HEK293 (cell line): ENCODE measurements around the gene YY1AP1.
A peak's percentile ranks its signal among the peaks of the same experiment; 100 is the strongest.
"Not testable (repeated sequence)": the region's sequence is repeated elsewhere in the genome, so short reads cannot be mapped to it uniquely, and the experiment has no call there.

Experiments
- CTCF ChIA-PET: fragments of 350-600 bp; formaldehyde crosslinking; extraction: SDS; loops from one replicate; lab custom pipeline; 2021; ENCODE audit warnings: antibody characterized with exemption; lab: Yijun Ruan, JAX
- POLR2A ChIA-PET: fragments of 300-600 bp; formaldehyde crosslinking; extraction: SDS; loops from one replicate; lab custom pipeline; 2020; ENCODE audit warnings: antibody characterized with exemption, inconsistent platforms; lab: Yijun Ruan, JAX
- H3K27ac ChIP-seq: fragments of 200-500 bp; sonication (Bioruptor generic); 2 replicates; pipeline ENCODE4 v1.5.1; 2014; ENCODE audit warnings: low read depth, low read length, control low read depth, inconsistent platforms; ENCODE audit errors: extremely low read depth
- H3K36me3 ChIP-seq, 2 experiments: fragments of 200-500 bp in 1 of 2; sonication (Bioruptor generic) in 1 of 2; 1 replicate in 1 of 2; 2 replicates in 1 of 2; pipeline ENCODE4 v1.5.1; 2014 to 2017; ENCODE audit warnings: inconsistent platforms in 2 of 2, low read length in 2 of 2; ENCODE audit not compliant: control insufficient read depth in 2 of 2, insufficient read depth in 1 of 2
- H3K4me1 ChIP-seq: fragments of 200-500 bp; sonication (Bioruptor generic); 2 replicates; pipeline ENCODE4 v1.5.1; 2014; ENCODE audit warnings: mild to moderate bottlenecking, low read length, inconsistent platforms; ENCODE audit not compliant: control insufficient read depth, insufficient read depth
- H3K4me3 ChIP-seq: 2 replicates; pipeline ENCODE4 v1.5.1; 2011; ENCODE audit warnings: low read depth, mild to moderate bottlenecking, control low read depth, low read length, moderate library complexity
- H3K9me3 ChIP-seq: fragments of 200-500 bp; sonication (Bioruptor generic); 2 replicates; pipeline ENCODE4 v1.5.1; 2014; ENCODE audit warnings: low read depth, low read length, inconsistent platforms; ENCODE audit not compliant: control insufficient read depth, insufficient read depth
- KLF16 ChIP-seq: fragments of 450-650 bp; formaldehyde crosslinking; IDR thresholded peaks from 2 replicates; pipeline ENCODE4 v1.5.1; 2017; ENCODE audit warnings: missing biosample characterization, missing genetic modification characterization
- MYNN ChIP-seq: fragments of 450-650 bp; formaldehyde crosslinking; IDR thresholded peaks from 2 replicates; pipeline ENCODE4 v1.5.1; 2016; ENCODE audit warnings: missing biosample characterization, missing genetic modification characterization, borderline replicate concordance
- OSR2 ChIP-seq: fragments of 450-650 bp; formaldehyde crosslinking; IDR thresholded peaks from 2 replicates; pipeline ENCODE4 v1.5.1; 2016; ENCODE audit warnings: missing biosample characterization, missing genetic modification characterization
- SETDB1 ChIP-seq: IDR thresholded peaks from one replicate; pipeline ENCODE4 v1.6.1; 2017; ENCODE audit warnings: mild to moderate bottlenecking, low read length, moderate library complexity, mixed read lengths; ENCODE audit not compliant: insufficient read length
- SP3 ChIP-seq: fragments of 450-650 bp; formaldehyde crosslinking; IDR thresholded peaks from 2 replicates; pipeline ENCODE4 v1.5.1; 2016; ENCODE audit warnings: missing biosample characterization, missing genetic modification characterization
- TRIM28 ChIP-seq: IDR thresholded peaks from 2 replicates; pipeline ENCODE4 v1.6.1; 2011; ENCODE audit warnings: low read length, control low read depth, borderline replicate concordance
- ZEB2 ChIP-seq: fragments of 450-650 bp; formaldehyde crosslinking; IDR thresholded peaks from 2 replicates; pipeline ENCODE4 v1.5.1; 2016; ENCODE audit warnings: missing biosample characterization, missing genetic modification characterization
- ZFP37 ChIP-seq: fragments of 450-650 bp; formaldehyde crosslinking; IDR thresholded peaks from 2 replicates; pipeline ENCODE4 v1.5.1; 2016; ENCODE audit warnings: missing biosample characterization, missing genetic modification characterization
- ZNF132 ChIP-seq: fragments of 450-650 bp; formaldehyde crosslinking; IDR thresholded peaks from 2 replicates; pipeline ENCODE4 v1.5.1; 2017; ENCODE audit warnings: missing biosample characterization, missing genetic modification characterization, borderline replicate concordance
- ZNF140 ChIP-seq: fragments of 450-650 bp; formaldehyde crosslinking; IDR thresholded peaks from 2 replicates; pipeline ENCODE4 v1.5.1; 2016; ENCODE audit warnings: missing biosample characterization, missing genetic modification characterization
- ZNF19 ChIP-seq: fragments of 450-650 bp; formaldehyde crosslinking; IDR thresholded peaks from 2 replicates; pipeline ENCODE4; 2016; ENCODE audit warnings: missing biosample characterization, missing genetic modification characterization, low read depth
- ZNF335 ChIP-seq: fragments of 450-650 bp; formaldehyde crosslinking; conservative IDR thresholded peaks from 2 replicates; pipeline ENCODE4 v1.5.1; 2016; ENCODE audit warnings: missing biosample characterization, missing genetic modification characterization
- ZNF354C ChIP-seq: fragments of 450-650 bp; formaldehyde crosslinking; IDR thresholded peaks from 2 replicates; pipeline ENCODE4 v1.5.1; 2016; ENCODE audit warnings: missing biosample characterization, missing genetic modification characterization, low read depth, borderline replicate concordance
- ZNF449 ChIP-seq: fragments of 450-650 bp; formaldehyde crosslinking; IDR thresholded peaks from 2 replicates; pipeline ENCODE4 v1.5.1; 2017; ENCODE audit warnings: missing biosample characterization, mild to moderate bottlenecking, missing genetic modification characterization, moderate library complexity
- ZNF513 ChIP-seq: fragments of 450-650 bp; IDR thresholded peaks from 2 replicates; pipeline ENCODE4 v1.5.1; 2018; ENCODE audit warnings: missing biosample characterization, missing genetic modification characterization
- ZNF571 ChIP-seq: fragments of 450-650 bp; formaldehyde crosslinking; IDR thresholded peaks from 2 replicates; pipeline ENCODE4 v1.5.0; 2017; ENCODE audit warnings: missing biosample characterization, missing genetic modification characterization
- ZNF791 ChIP-seq: fragments of 450-650 bp; formaldehyde crosslinking; IDR thresholded peaks from 2 replicates; pipeline ENCODE4 v1.5.1; 2016; ENCODE audit warnings: missing biosample characterization, missing genetic modification characterization

YY1AP1 gene

GRCh38 chr1:155697616-155698015, 9.0 kb upstream of the YY1AP1 start:
- TF ChIP-seq SETDB1 (peak; percentile 93), TRIM28 (peak; percentile 33; the same call in 1 of the 2 replicates)
- TF ChIP-seq, all 188 proteins: peak for 2; not testable (repeated sequence) for 186
- H3K9me3 ChIP-seq, CTCF ChIA-PET, H3K4me1 ChIP-seq, H3K27ac ChIP-seq, H3K4me3 ChIP-seq, POLR2A ChIA-PET: not testable (repeated sequence)
- peaks cover 0 to 16% of the 10 kb centered on the region in 2 experiments; a peak in 2 of 3 replicates for H3K36me3 ChIP-seq

- ChIA-PET CTCF (no interaction called here), POLR2A (no interaction called here)
- no peaks in the 10 kb centered on the region for H3K4me1 ChIP-seq
- H3K4me3 ChIP-seq: no peak overlapping the region
- TF ChIP-seq ZNF140 (tag by site-specific recombination): peak; percentile 43; the same call in 1 of the 2 replicates
- no peak for TF ChIP-seq ZNF571 (tag by site-specific recombination)
- TF ChIP-seq ZNF449 (tag by site-specific recombination): peak; percentile 83
- TF ChIP-seq, all 188 proteins: peak for 2
- H3K27ac ChIP-seq: no peak overlapping the region
- H3K9me3 ChIP-seq: no peaks in the 10 kb centered on the region
- peaks cover 0 to 22% of the 10 kb centered on the region in 2 experiments; a peak in 1 of 3 replicates for H3K36me3 ChIP-seq
Observed at GRCh38 chr1:155697046-155697445, 8.5 kb upstream of the YY1AP1 start.

GRCh38 chr1:155696524-155696923, 8.0 kb upstream of the YY1AP1 start:
- Histone ChIP-seq H3K4me3 (no peak overlapping the region), H3K27ac (no peak overlapping the region), H3K36me3 (peaks cover 0 to 27% of the 10 kb centered on the region in 2 experiments; a peak in 1 of 3 replicates), H3K9me3 (no peaks in the 10 kb centered on the region), H3K4me1 (no peaks in the 10 kb centered on the region)
- POLR2A ChIA-PET: no interaction called here
- CTCF ChIA-PET: no interaction called here
- TF ChIP-seq MYNN: no peak
- TF ChIP-seq ZFP37 (tag by site-specific recombination): no peak
- TF ChIP-seq ZNF335 (tag by site-specific recombination): no peak
- no peak for TF ChIP-seq KLF16 (tag by site-specific recombination)
- TF ChIP-seq ZEB2 (tag by site-specific recombination): no peak
- TF ChIP-seq ZNF19 (tag by site-specific recombination): no peak
- no peak for TF ChIP-seq ZNF132 (tag by site-specific recombination)
- no peak for TF ChIP-seq ZNF791 (tag by site-specific recombination)

GRCh38 chr1:155695608-155696007, 7.0 kb upstream of the YY1AP1 start:
- H3K4me3 ChIP-seq: no peak overlapping the region

GRCh38 chr1:155695072-155695471, 6.5 kb upstream of the YY1AP1 start:
- peaks cover 0 to 34% of the 10 kb centered on the region in 2 experiments; a peak in 1 of 3 replicates for H3K36me3 ChIP-seq
- no peak overlapping the region for H3K4me3 ChIP-seq
- no peak for TF ChIP-seq OSR2 (tag by site-specific recombination)
- no peak for TF ChIP-seq ZNF354C (tag by site-specific recombination)
- TF ChIP-seq ZNF513: no peak
- no peak overlapping the region for H3K27ac ChIP-seq
- POLR2A ChIA-PET: interaction anchor here (0.6 kb wide), 1 partner anchor 47 kb away, joined by 3 read pairs; no protein-coding TSS in a partner anchor
- H3K9me3 ChIP-seq: no peaks in the 10 kb centered on the region
- no peaks in the 10 kb centered on the region for H3K4me1 ChIP-seq
- CTCF ChIA-PET: no interaction called here

More at GRCh38 chr1:155695608-155696007, 7.0 kb upstream of the YY1AP1 start:
- Histone ChIP-seq H3K9me3 (no peaks in the 10 kb centered on the region), H3K27ac (no peak overlapping the region), H3K36me3 (peaks cover 0 to 34% of the 10 kb centered on the region in 2 experiments; a peak in 1 of 3 replicates), H3K4me1 (no peaks in the 10 kb centered on the region)
- ChIA-PET POLR2A (no interaction called here), CTCF (no interaction called here)
- TF ChIP-seq SP3 (tag by site-specific recombination): no peak
